ENCODE data around the gene SGK2.
"Not testable (repeated sequence)": the region's sequence is repeated elsewhere in the genome, so short reads cannot be mapped to it uniquely, and the experiment has no call there.

Gene SGK2

DNA sequence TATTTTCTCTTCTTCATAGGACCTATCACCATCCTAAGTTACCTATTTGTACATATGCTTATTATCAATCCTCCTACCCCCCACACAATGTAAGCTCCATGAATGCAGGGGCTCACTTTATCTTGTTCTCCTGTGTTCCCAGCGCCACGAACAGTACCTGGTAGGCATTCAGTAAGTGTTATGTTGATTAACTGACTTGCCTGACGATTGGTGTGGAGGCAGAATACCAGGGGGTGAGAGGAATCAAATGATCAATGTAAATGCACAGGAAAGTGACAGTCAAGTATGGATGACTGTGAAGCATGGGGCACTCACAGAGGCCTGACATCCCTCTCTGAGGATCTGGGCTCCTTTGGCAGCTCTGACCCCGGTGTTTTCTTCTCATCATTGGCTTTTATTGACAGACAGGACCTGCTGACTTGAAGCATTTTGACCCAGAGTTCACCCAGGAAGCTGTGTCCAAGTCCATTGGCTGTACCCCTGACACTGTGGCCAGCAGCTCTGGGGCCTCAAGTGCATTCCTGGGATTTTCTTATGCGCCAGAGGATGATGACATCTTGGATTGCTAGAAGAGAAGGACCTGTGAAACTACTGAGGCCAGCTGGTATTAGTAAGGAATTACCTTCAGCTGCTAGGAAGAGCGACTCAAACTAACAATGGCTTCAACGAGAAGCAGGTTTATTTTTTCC is 25.8 kb downstream of the SGK2 start:
- FAIRE-seq = no peak
- TF ChIP-seq POLR2A (IDR thresholded peaks at IDR 0.05; ENCODE audit: low read depth, low read length) = no peak
- TF ChIP-seq TAF1 (IDR thresholded peaks at IDR 0.05; ENCODE audit: borderline replicate concordance, low read depth, low read length) = no peak
- TF ChIP-seq POLR2AphosphoS5 (IDR thresholded peaks at IDR 0.05; ENCODE audit: low read depth, low read length) = no peak
- no peak for DNase-seq (ENCODE audit: insufficient read length)

DNA sequence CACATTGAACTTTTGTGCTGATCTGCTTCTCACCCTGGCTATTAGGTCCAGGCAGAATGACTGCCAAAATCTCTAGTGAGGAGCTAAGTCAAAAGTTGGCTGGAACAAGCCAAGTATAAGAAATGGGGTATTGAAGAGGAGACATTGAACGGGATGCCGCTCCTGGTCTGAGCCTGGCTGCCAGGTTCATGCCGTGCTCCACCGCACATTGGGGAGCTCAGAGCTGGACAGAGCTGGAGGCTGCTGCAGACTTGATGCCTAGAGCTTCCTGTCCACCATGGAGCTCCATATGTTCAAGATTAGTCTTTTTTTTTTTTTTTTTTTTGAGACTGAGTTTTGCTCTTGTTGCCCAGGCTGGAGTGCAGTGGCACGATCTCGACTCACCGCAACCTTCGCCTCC is 27.8 kb downstream of the SGK2 start:
- TF ChIP-seq POLR2AphosphoS5 (IDR thresholded peaks at IDR 0.05; ENCODE audit: low read depth, low read length) = no peak
- no peak for TF ChIP-seq POLR2A (IDR thresholded peaks at IDR 0.05; ENCODE audit: low read depth, low read length)
- TF ChIP-seq TAF1 (IDR thresholded peaks at IDR 0.05; ENCODE audit: borderline replicate concordance, low read depth, low read length) = no peak
- no peak for DNase-seq (ENCODE audit: insufficient read length)
- FAIRE-seq = no peak

DNA sequence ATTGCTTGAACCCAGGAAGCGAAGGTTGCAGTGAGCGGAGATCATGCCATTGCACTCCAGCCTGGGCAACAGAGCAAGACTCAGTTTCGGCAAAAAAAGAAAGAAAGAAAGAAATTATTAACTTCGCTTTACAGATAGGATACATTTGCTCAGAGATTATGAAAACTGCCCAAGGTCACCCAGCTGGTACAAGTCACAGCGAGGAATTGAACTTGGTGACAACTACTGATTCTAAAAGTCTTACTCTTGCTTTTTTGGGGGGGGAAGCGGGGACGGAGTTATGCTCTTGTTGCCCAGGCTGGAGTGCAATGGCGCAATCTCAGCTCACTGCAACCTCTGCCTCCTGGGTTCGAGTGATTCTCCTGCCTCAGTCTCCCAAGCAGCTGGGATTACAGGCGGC is 29.7 kb downstream of the SGK2 start:
- not testable (repeated sequence) for FAIRE-seq; DNase-seq (ENCODE audit: insufficient read length)

GRCh38 chr20:43590036-43590391 is 31.2 kb downstream of the SGK2 start:
- TF ChIP-seq POLR2A (IDR thresholded peaks at IDR 0.05; ENCODE audit: low read depth, low read length) = no peak
- no peak for TF ChIP-seq POLR2AphosphoS5 (IDR thresholded peaks at IDR 0.05; ENCODE audit: low read depth, low read length)
- no peak for TF ChIP-seq TAF1 (IDR thresholded peaks at IDR 0.05; ENCODE audit: borderline replicate concordance, low read depth, low read length)
- FAIRE-seq (no peak), DNase-seq (ENCODE audit: insufficient read length) (no peak)

- DNase-seq (ENCODE audit: insufficient read length) (peak; percentile 90), FAIRE-seq (peak; percentile 94)
- TF ChIP-seq POLR2A (IDR thresholded peaks at IDR 0.05; ENCODE audit: low read depth, low read length) (peak; percentile 53; the same call in 1 of the 2 replicates), TAF1 (IDR thresholded peaks at IDR 0.05; ENCODE audit: borderline replicate concordance, low read depth, low read length) (no peak)
Measured at GRCh38 chr20:43590392-43591303, 31.8 kb downstream of the SGK2 start, which contains the start of gene IFT52. Gene IFT52 (plus strand): TSS chr20:43590937. CDS start chr20:43594699, 3,762 bp downstream.

DNA sequence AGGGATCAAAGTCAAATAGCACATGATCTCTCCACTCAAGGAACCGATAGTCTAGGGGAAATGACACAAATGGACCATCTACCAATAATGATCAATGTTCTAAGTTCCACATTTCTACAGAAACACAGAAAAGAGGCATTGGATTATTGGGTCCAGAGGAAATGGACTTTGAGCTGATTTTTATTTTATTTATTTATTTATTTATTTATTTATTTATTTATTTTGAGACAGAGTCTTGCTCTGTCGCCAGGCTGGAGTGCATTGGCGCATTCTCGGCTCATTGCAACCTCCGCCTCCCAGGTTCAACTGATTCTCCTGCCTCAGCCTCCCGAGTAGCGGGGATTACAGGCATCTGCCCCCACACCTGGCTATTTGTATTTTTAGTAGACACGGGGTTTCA is 43.1 kb downstream of the SGK2 start:
- FAIRE-seq; DNase-seq (ENCODE audit: insufficient read length): not testable (repeated sequence)

DNA sequence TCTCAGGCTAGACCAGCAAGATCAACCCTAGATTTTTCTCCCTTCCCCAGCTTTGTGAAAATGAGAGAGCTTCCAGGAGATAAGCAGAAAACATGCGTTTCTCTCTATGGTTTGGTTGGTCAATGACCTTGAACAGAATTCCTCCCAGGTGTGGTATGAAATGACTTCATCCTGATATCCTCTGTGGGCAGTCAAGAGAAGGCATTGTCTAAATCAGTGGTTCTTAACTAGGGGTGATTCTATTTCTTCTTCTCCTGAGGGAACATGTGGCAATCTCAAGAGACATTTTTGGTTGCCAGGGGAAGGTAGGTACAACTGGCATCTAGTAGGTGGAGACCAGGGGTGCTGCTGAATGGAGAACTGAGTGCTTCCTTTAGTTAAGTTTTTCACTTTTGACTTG is 44.3 kb downstream of the SGK2 start:
- DNase-seq (ENCODE audit: insufficient read length) (no peak), FAIRE-seq (no peak)
- TF ChIP-seq TAF1 (IDR thresholded peaks at IDR 0.05; ENCODE audit: borderline replicate concordance, low read depth, low read length) = no peak
- no peak for TF ChIP-seq POLR2AphosphoS5 (IDR thresholded peaks at IDR 0.05; ENCODE audit: low read depth, low read length)
- TF ChIP-seq POLR2A (IDR thresholded peaks at IDR 0.05; ENCODE audit: low read depth, low read length) = no peak

DNA sequence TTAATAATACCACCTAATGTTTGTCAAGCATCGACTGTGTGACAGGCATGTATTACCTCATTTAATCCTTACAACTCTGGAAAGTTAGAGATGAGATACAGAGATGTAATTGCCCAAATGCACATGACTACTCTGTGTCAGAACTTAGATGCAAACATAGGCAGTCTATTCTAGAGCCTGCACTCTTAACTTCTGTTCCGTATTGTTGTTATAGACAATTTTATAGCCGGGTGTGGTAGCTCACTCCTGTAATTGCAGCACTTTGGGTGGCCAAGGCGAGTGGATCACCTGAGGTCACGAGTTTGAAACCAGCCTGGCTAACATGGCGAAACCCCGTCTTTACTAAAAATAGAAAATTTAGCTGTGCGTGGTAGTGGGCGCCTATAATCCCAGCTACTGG is 46.9 kb downstream of the SGK2 start:
- TF ChIP-seq TAF1 (IDR thresholded peaks at IDR 0.05; ENCODE audit: borderline replicate concordance, low read depth, low read length) (no peak), POLR2A (IDR thresholded peaks at IDR 0.05; ENCODE audit: low read depth, low read length) (no peak), POLR2AphosphoS5 (IDR thresholded peaks at IDR 0.05; ENCODE audit: low read depth, low read length) (no peak)
- no peak for FAIRE-seq
- no peak for DNase-seq (ENCODE audit: insufficient read length)

GRCh38 chr20:43607278-43607677 is 48.5 kb downstream of the SGK2 start:
- not testable (repeated sequence) for FAIRE-seq; DNase-seq (ENCODE audit: insufficient read length)

DNA sequence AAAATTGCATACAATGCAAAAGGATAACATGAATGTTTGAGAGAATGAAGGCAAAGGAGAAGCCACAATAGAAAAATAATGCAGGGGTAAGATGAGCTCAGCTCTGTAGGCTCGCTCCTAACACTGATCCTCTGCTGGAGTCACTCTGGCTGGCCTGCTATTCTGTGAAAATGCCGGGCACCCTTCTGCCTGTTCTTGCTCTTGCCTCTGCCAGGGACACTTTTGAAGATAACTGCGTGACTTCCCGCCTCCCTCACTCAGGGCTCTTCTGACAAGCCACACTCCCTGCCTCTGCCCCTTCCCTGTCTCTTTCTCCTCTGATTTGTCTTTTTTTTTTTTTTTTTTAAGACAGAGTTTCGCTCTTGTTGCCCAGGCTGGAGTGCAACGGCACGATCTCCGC is 72.8 kb downstream of the SGK2 start:
- DNase-seq (ENCODE audit: insufficient read length) = no peak
- FAIRE-seq = no peak
- TF ChIP-seq POLR2A (IDR thresholded peaks at IDR 0.05; ENCODE audit: low read depth, low read length) (no peak), TAF1 (IDR thresholded peaks at IDR 0.05; ENCODE audit: borderline replicate concordance, low read depth, low read length) (no peak), POLR2AphosphoS5 (IDR thresholded peaks at IDR 0.05; ENCODE audit: low read depth, low read length) (no peak)
